Glutamatergic neuron (in vitro differentiated cells): ENCODE results near the gene RABL6. TPM values are rescaled to one million over a fixed set of nuclear protein-coding genes. Genes with fewer than 3 reads are reported as not detected.
A peak's percentile ranks its signal among the peaks of the same experiment; 100 is the strongest.
"Not testable (repeated sequence)": the region's sequence is repeated elsewhere in the genome, so short reads cannot be mapped to it uniquely, and the experiment has no call there.

Experiments
- DNase-seq: peaks from one replicate; pipeline ENCODE4 v3.0.0; 2022
- H3K27ac Mint-ChIP-seq: one replicate; pipeline ENCODE4 v1.8.0; 2020; ENCODE audit warnings: mild to moderate bottlenecking, mixed read lengths, inconsistent platforms; ENCODE audit not compliant: unreplicated experiment
- H3K27me3 Mint-ChIP-seq: one replicate; pipeline ENCODE4 v1.8.0; 2020; ENCODE audit warnings: mild to moderate bottlenecking, moderate library complexity, mixed read lengths, inconsistent platforms; ENCODE audit not compliant: unreplicated experiment
- H3K36me3 Mint-ChIP-seq: one replicate; pipeline ENCODE4 v1.8.0; 2020; ENCODE audit warnings: mild to moderate bottlenecking, mixed read lengths, inconsistent platforms; ENCODE audit not compliant: unreplicated experiment
- H3K4me1 Mint-ChIP-seq: one replicate; pipeline ENCODE4 v1.8.0; 2020; ENCODE audit warnings: mild to moderate bottlenecking, low read depth, mixed read lengths, inconsistent platforms; ENCODE audit not compliant: unreplicated experiment
- H3K4me3 Mint-ChIP-seq: one replicate; pipeline ENCODE4 v1.8.0; 2020; ENCODE audit warnings: mild to moderate bottlenecking, mixed read lengths, inconsistent platforms; ENCODE audit not compliant: unreplicated experiment
- H3K9me3 Mint-ChIP-seq: one replicate; pipeline ENCODE4 v1.8.0; 2020; ENCODE audit warnings: mild to moderate bottlenecking, moderate library complexity, mixed read lengths, inconsistent platforms; ENCODE audit not compliant: unreplicated experiment
- total RNA-seq: library from RNA; stranded (reverse); fragmentation: NEBNext Ultra II Directional; extraction: Animal tissue kit (Norgen Biotek cat#: 25700); gene quantifications from one replicate; pipeline ENCODE4 v1.2.1, GENCODE V29; 2021; ENCODE audit not compliant: unreplicated experiment
- TF ChIP-seq, protein P1 (sequence below): fragments of 200-600 bp; sonication (generic); IDR thresholded peaks from one replicate; pipeline ENCODE4 v1.5.0; 2021; ENCODE audit not compliant: partially characterized antibody, unreplicated experiment

The RABL6 gene
- total RNA-seq, 1 donor from 2014 or later = 149 TPM

- Mint-ChIP-seq H3K27me3 (peaks cover 26% of the 10 kb centered on the region), H3K36me3 (peaks cover 20% of the 10 kb centered on the region), H3K4me3 (no peak overlapping the region), H3K4me1 (peaks cover 4% of the 10 kb centered on the region), H3K9me3 (peaks cover 17% of the 10 kb centered on the region), H3K27ac (no peak overlapping the region)
- no peak for DNase-seq
- TF ChIP-seq, protein P1, sequence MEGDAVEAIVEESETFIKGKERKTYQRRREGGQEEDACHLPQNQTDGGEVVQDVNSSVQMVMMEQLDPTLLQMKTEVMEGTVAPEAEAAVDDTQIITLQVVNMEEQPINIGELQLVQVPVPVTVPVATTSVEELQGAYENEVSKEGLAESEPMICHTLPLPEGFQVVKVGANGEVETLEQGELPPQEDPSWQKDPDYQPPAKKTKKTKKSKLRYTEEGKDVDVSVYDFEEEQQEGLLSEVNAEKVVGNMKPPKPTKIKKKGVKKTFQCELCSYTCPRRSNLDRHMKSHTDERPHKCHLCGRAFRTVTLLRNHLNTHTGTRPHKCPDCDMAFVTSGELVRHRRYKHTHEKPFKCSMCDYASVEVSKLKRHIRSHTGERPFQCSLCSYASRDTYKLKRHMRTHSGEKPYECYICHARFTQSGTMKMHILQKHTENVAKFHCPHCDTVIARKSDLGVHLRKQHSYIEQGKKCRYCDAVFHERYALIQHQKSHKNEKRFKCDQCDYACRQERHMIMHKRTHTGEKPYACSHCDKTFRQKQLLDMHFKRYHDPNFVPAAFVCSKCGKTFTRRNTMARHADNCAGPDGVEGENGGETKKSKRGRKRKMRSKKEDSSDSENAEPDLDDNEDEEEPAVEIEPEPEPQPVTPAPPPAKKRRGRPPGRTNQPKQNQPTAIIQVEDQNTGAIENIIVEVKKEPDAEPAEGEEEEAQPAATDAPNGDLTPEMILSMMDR = no peak
Measured at GRCh38 chr9:136777359-136777758, 30.4 kb upstream of the RABL6 start.

DNA sequence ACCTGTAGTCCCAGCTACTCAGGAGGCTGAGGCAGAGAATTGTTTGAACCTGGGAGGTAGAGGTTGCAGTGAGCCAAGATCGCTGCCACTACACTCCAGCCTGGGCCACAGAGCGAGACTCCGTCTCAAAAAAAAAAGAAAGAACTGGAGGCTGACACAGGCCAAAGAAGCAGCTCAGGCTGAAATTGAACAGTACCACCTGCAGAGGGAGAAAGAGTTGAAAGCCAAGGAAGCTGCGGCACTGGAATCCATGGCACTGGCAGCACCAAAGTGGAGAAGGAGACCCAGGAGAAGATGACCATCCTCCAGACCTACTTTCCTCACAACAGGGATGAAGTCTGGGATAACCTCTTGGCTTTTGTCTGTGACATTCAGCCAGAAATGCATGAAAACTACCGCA, 27.9 kb upstream of the RABL6 start:
- Mint-ChIP-seq H3K4me3 (no peak overlapping the region), H3K27me3 (peaks cover 24% of the 10 kb centered on the region)

GRCh38 chr9:136782452-136782851, 25.3 kb upstream of the RABL6 start:
- H3K27me3 Mint-ChIP-seq = peaks cover 19% of the 10 kb centered on the region
- H3K4me3 Mint-ChIP-seq = no peak overlapping the region
- TF ChIP-seq, protein P1 = no peak
- DNase-seq = no peak
- H3K27ac Mint-ChIP-seq = no peak overlapping the region
- peaks cover 15% of the 10 kb centered on the region for H3K36me3 Mint-ChIP-seq
- peaks cover 15% of the 10 kb centered on the region for H3K9me3 Mint-ChIP-seq
- peaks cover 34% of the 10 kb centered on the region for H3K4me1 Mint-ChIP-seq

More for the DNA sequence above, 27.9 kb upstream of the RABL6 start:
- TF ChIP-seq, protein P1 = no peak
- DNase-seq = no peak
- Mint-ChIP-seq H3K36me3 (peaks cover 20% of the 10 kb centered on the region), H3K9me3 (peaks cover 17% of the 10 kb centered on the region), H3K27ac (no peak overlapping the region), H3K4me1 (peaks cover 20% of the 10 kb centered on the region)

DNA sequence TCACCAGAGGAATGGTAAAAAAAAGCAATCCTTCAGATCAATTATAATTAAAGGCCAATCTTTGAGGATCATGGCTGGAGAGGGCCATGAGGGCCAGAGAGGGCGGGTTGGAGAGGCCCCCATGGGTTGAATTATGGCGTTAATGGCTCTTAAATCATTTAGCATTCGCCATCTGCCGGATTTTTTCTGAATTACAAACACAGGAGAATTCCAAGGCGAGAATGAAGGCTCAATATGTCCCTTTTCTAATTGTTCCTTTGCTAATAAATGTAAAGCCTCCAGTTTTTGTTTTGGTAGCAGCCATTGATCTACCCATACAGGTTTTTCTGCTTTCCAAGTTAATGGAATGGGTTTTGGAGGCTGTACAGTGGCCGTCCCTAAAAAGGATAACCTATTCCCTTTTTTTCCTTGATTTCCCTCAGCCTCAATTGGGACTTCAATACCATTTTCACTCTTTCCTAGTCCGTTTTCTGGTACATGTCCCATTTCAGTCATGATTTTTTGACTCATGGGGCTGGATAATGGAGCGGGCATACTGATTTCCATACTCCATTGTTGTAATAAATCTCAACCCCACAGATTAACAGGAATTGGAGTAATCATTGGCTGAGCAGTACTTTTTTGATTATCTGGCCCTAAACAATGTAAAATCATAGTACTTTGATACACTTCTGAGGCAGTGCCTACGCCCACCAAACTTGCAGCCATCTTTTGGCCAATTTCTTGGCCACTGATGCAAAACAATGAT, 23.3 kb upstream of the RABL6 start:
- Mint-ChIP-seq H3K4me1 (peaks cover 53% of the 10 kb centered on the region), H3K27me3 (peaks cover 4% of the 10 kb centered on the region), H3K36me3 (peaks cover under 1% of the 10 kb centered on the region), H3K9me3 (peaks cover 2% of the 10 kb centered on the region), H3K4me3 (peak overlapping the region; percentile 56), H3K27ac (peak overlapping the region; percentile 86)
- no peak for DNase-seq
- TF ChIP-seq, protein P1 = peak; percentile 61

- H3K4me1 Mint-ChIP-seq = peaks cover 55% of the 10 kb centered on the region
- peaks cover 4% of the 10 kb centered on the region for H3K27me3 Mint-ChIP-seq
- no peak for DNase-seq
- no peaks in the 10 kb centered on the region for H3K36me3 Mint-ChIP-seq
- H3K4me3 Mint-ChIP-seq = peak overlapping the region; percentile 56
- TF ChIP-seq, protein P1 = no peak
- H3K27ac Mint-ChIP-seq = peak overlapping the region; percentile 86
- no peaks in the 10 kb centered on the region for H3K9me3 Mint-ChIP-seq
Measured at GRCh38 chr9:136784997-136785361, 22.8 kb upstream of the RABL6 start.

- H3K27me3 Mint-ChIP-seq, H3K9me3 Mint-ChIP-seq, H3K36me3 Mint-ChIP-seq, DNase-seq, H3K27ac Mint-ChIP-seq: not testable (repeated sequence)
- peak overlapping the region; percentile 8 for H3K4me3 Mint-ChIP-seq
- H3K4me1 Mint-ChIP-seq = peaks cover 51% of the 10 kb centered on the region
Measured at GRCh38 chr9:136785565-136786355, 22.0 kb upstream of the RABL6 start.
